Astrocyte of the spinal cord (primary cell): Measurements from ENCODE around the gene EVX2.

Source experiments
- DNase-seq: peaks from one replicate; pipeline ENCODE4 v3.0.0; 2011; ENCODE audit warnings: low read depth, low spot score
- H3K4me3 ChIP-seq: 2 replicates; pipeline ENCODE4 v1.5.1; 2011; ENCODE audit warnings: low read depth, mild to moderate bottlenecking, low read length, moderate library complexity
- in situ Hi-C: cut with HindIII; loops from 2 replicates; pipeline ENCODE4 v1.10.0; 2017; ENCODE audit warnings: low sequenced_read_pairs
- TF ChIP-seq, protein P1 (sequence below): IDR thresholded peaks from 2 replicates; pipeline ENCODE4 v1.5.1; 2012; ENCODE audit warnings: low read depth, mild to moderate bottlenecking, low read length, inconsistent platforms

EVX2 gene

GRCh38 chr2:176074919-176075425 lies 8.8 kb downstream of the EVX2 start:
- no peak overlapping the region for H3K4me3 ChIP-seq
- TF ChIP-seq, protein P1, sequence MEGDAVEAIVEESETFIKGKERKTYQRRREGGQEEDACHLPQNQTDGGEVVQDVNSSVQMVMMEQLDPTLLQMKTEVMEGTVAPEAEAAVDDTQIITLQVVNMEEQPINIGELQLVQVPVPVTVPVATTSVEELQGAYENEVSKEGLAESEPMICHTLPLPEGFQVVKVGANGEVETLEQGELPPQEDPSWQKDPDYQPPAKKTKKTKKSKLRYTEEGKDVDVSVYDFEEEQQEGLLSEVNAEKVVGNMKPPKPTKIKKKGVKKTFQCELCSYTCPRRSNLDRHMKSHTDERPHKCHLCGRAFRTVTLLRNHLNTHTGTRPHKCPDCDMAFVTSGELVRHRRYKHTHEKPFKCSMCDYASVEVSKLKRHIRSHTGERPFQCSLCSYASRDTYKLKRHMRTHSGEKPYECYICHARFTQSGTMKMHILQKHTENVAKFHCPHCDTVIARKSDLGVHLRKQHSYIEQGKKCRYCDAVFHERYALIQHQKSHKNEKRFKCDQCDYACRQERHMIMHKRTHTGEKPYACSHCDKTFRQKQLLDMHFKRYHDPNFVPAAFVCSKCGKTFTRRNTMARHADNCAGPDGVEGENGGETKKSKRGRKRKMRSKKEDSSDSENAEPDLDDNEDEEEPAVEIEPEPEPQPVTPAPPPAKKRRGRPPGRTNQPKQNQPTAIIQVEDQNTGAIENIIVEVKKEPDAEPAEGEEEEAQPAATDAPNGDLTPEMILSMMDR = no peak
- in situ Hi-C loops = no loop called here
- DNase-seq = no peak

DNA sequence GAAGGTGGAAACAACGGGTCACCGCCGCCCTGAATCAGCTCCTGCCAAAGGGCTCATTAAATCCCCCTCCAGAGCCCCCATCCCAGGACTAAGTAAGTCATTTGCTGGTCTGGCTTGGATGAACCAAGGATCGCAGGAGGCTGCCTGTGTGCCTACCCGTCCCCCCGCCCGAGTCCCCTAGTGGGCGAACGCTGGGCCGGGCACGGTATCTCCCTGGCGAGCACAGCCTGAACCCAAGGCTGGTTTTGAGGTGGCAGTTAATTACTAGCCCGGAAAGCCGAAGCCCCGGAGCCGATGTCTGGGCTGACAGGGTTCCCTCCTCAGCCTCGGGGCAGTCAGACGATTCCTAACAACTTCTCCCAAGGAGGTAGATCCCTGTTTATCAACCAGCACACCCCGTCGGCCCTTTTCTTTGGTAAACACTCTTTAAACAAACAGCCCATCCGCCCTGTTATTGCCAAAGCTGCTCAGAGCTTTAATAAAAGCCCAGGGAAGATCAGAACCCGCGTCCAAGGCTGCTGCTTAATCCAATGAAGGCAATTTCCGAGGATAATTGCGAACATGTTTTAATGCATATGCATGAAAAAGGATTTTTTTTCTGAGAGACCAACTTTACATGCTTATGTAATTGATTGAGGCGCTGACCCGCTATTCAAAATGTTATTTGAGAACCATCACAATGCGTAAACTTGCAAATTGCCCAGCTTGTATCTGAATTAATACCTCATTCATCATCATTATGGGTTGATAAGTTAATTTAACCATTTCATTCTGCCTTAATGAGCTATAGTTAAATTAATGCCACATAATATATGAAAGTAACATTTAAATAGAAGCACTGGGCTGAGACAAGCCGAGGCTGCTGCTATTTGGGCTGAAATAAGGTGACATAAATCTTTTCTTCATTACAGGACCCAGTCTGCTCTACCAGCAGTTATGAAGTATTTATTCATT lies 10.5 kb downstream of the EVX2 start:
- in situ Hi-C loops = no loop called here
- H3K4me3 ChIP-seq = no peak overlapping the region
- TF ChIP-seq, protein P1 = no peak
- DNase-seq = no peak

GRCh38 chr2:176072292-176072669 lies 11.5 kb downstream of the EVX2 start:
- H3K4me3 ChIP-seq = no peak overlapping the region
- TF ChIP-seq, protein P1 = no peak
- in situ Hi-C loops = no loop called here
- DNase-seq = no peak

GRCh38 chr2:176071330-176072291 lies 12.2 kb downstream of the EVX2 start:
- in situ Hi-C loops = no loop called here
- no peak overlapping the region for H3K4me3 ChIP-seq

DNA sequence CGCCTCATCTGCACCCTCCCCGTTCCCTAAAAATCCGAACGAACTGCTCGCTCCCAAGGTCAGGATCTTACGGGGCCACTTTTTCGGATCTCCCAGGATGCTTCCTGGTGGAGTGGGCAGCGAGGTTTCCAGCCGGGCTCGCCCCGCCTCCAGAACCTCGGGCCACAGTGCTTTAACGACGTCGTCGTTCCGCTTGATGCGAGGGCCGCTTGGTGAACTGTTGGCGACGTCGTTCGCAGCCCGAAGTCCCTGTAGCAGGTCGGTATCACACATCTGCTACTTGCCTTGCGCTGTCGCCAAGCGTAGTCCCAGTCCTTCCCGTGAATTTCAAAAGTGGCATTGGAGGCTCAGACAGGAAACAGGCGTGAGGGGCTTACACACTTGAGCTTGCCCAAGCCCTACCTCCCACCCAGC lies 15.3 kb downstream of the EVX2 start:
- in situ Hi-C loops = no loop called here
- no peak for DNase-seq
- TF ChIP-seq, protein P1 = no peak
- no peak overlapping the region for H3K4me3 ChIP-seq

More at GRCh38 chr2:176071330-176072291, 12.2 kb downstream of the EVX2 start:
- TF ChIP-seq, protein P1 = no peak
- DNase-seq = no peak

DNA sequence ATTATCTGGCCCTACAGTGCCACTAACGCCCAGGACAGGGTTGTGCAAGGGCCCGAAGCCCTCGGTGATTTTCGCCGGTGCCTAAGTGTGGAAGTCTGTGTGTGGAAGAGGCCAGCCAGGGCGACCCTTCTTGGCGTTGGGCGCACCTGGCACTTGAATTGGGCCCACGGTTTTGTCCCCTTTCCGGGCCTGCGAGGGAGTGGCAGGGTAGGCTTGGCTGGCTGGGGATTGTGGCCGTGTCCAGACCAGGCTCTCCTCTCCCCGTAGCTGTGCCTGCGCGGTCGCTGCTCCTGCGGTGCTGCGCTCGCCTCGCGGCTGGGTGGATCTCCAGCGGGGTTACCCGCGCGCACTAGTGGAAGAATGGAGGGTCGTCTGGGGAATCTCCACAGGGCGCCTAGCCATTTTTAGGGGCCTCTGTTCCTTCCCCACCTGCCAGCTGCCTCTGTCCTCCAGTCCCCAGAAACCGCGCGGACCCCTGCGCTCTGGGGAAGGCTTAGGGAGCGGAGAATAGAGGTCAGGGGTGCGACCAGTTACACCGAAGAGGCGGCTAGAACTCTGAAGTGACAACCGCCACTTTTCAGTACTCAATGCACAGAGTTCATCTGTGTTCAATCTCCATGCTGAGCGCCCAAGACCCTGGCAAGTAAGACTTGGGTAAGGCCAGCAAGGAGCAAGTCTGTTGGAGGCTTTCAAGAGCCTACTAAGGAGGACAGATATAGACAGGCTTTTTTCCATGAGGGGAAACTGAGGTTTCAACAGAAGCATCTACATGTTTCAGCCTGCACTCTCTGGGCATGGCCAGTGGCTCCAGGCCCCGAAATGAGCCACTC lies 16.0 kb downstream of the EVX2 start:
- in situ Hi-C loops = no loop called here
- TF ChIP-seq, protein P1 = no peak
- H3K4me3 ChIP-seq = peak overlapping the region; percentile 0
- DNase-seq = no peak
